GM19328 (cell line): ENCODE results near the gene LDLRAD4.
"Not testable (repeated sequence)": the region's sequence is repeated elsewhere in the genome, so short reads cannot be mapped to it uniquely, and the experiment has no call there.

ENCODE experiments used
- ATAC-seq: cut with Tn5 transposase; IDR thresholded peaks from one replicate; pipeline ENCODE4 v1.9.1; 2021; ENCODE audit warnings: mild to moderate bottlenecking, moderate library complexity; ENCODE audit not compliant: unreplicated experiment

LDLRAD4 gene

GRCh38 chr18:13476312-13476711 lies 257.8 kb downstream of the LDLRAD4 start:
- ATAC-seq: not testable (repeated sequence)

GRCh38 chr18:13477147-13477683 lies 258.7 kb downstream of the LDLRAD4 start:
- no peak for ATAC-seq

GRCh38 chr18:13480571-13481255 lies 262.2 kb downstream of the LDLRAD4 start:
- ATAC-seq: no peak

GRCh38 chr18:13481331-13481730 lies 262.8 kb downstream of the LDLRAD4 start:
- ATAC-seq: no peak

- ATAC-seq: peak; percentile 83
These were observed 263.5 kb downstream of the LDLRAD4 start for GRCh38 chr18:13481820-13482617.

- ATAC-seq: no peak
These were observed 264.0 kb downstream of the LDLRAD4 start for GRCh38 chr18:13482618-13482945.

- ATAC-seq: no peak
These were observed 265.0 kb downstream of the LDLRAD4 start for GRCh38 chr18:13483316-13484270.

GRCh38 chr18:13485182-13485581 lies 266.6 kb downstream of the LDLRAD4 start:
- ATAC-seq: no peak

- ATAC-seq: no peak
These were observed 267.0 kb downstream of the LDLRAD4 start for GRCh38 chr18:13485604-13486003.

GRCh38 chr18:13486284-13486683 lies 267.7 kb downstream of the LDLRAD4 start:
- ATAC-seq: no peak

GRCh38 chr18:13486686-13487085 lies 268.1 kb downstream of the LDLRAD4 start:
- ATAC-seq: no peak

GRCh38 chr18:13487237-13487636 lies 268.7 kb downstream of the LDLRAD4 start:
- ATAC-seq: no peak

- no peak for ATAC-seq
These were observed 269.8 kb downstream of the LDLRAD4 start for GRCh38 chr18:13488281-13488929.

- ATAC-seq: not testable (repeated sequence)
These were observed 270.7 kb downstream of the LDLRAD4 start for GRCh38 chr18:13489303-13489702.

- no peak for ATAC-seq
These were observed 272.6 kb downstream of the LDLRAD4 start for GRCh38 chr18:13491138-13491537.

- no peak for ATAC-seq
These were observed 273.8 kb downstream of the LDLRAD4 start for GRCh38 chr18:13492314-13492713.

- ATAC-seq: no peak
These were observed 274.5 kb downstream of the LDLRAD4 start for GRCh38 chr18:13493079-13493478.

- no peak for ATAC-seq
These were observed 275.2 kb downstream of the LDLRAD4 start for GRCh38 chr18:13493725-13494124.

- no peak for ATAC-seq
These were observed 276.4 kb downstream of the LDLRAD4 start for GRCh38 chr18:13494871-13495445.

GRCh38 chr18:13495961-13496360 lies 277.4 kb downstream of the LDLRAD4 start:
- ATAC-seq: no peak
